ENCODE data around the gene RNF126. TPM values are rescaled to one million over a fixed set of nuclear protein-coding genes. Genes with fewer than 3 reads are reported as not detected.

The RNF126 gene
- total and polyA plus RNA-seq, 2 experiments from 2014 or later = 95.7 to 112 TPM

GRCh38 chr19:681029-682019 is 18.3 kb upstream of the RNF126 start:
- H3K4me3 Mint-ChIP-seq = peak overlapping the region; percentile 91
- Histone ChIP-seq H3K4me3 (peak overlapping the region; percentile 76; the same call in 1 of the 2 replicates), H3K4me1 (ENCODE audit: insufficient read depth) (0 out of 2 replicates have a peak, but pooled peaks cover 3% of the 10 kb centered on the region), H3F3A (replicated peaks; ENCODE audit: low read depth) (peaks cover 8% of the 10 kb centered on the region; the same call in 1 of the 2 replicates), H3K9me2 (ENCODE audit: insufficient read depth) (no peaks in the 10 kb centered on the region), H3K36me3 (ENCODE audit: insufficient read depth) (no peaks in the 10 kb centered on the region), H4K20me1 (replicated peaks; ENCODE audit: insufficient read depth) (no peaks in the 10 kb centered on the region), H3K79me2 (replicated peaks; ENCODE audit: insufficient read depth) (no peaks in the 10 kb centered on the region), H2AFZ (peak overlapping the region; percentile 76; the same call in 1 of the 2 replicates), H3K27ac (ENCODE audit: low read depth) (no peak overlapping the region), H3K27me3 (ENCODE audit: insufficient read depth) (peaks cover 10% of the 10 kb centered on the region), H3K4me2 (peak overlapping the region; percentile 88; the same call in 1 of the 2 replicates)
- H3K4me1 Mint-ChIP-seq = no peaks in the 10 kb centered on the region; the same call in 2 of the 3 replicates
- no peaks in the 10 kb centered on the region for H3K36me3 Mint-ChIP-seq (ENCODE audit: low read depth)
- no peaks in the 10 kb centered on the region for H3K9me3 Mint-ChIP-seq
- peak overlapping the region; percentile 100 for H3K27ac Mint-ChIP-seq
- H3K27me3 Mint-ChIP-seq (ENCODE audit: insufficient read depth, low read depth, poor library complexity) = peaks cover 16% of the 10 kb centered on the region
- no peak for TF ChIP-seq CREB1 (CRISPR knock-in tag; IDR thresholded peaks at IDR 0.05; ENCODE audit: low read depth)
- no peak for TF ChIP-seq POLR2AphosphoS5 (IDR thresholded peaks at IDR 0.05; ENCODE audit: low read depth)
- TF ChIP-seq JUNB (IDR thresholded peaks at IDR 0.05; ENCODE audit: unreplicated experiment) = no peak
- no peak for TF ChIP-seq NANOG (IDR thresholded peaks at IDR 0.05; ENCODE audit: borderline replicate concordance)
- no peak for TF ChIP-seq ZNF331 (CRISPR knock-in tag; IDR thresholded peaks at IDR 0.05; ENCODE audit: low read depth)
- no peak for TF ChIP-seq CTCF (conservative IDR thresholded peaks at IDR 0.05; ENCODE audit: low read depth in 2 of 2)
- TF ChIP-seq EZH2 (IDR thresholded peaks at IDR 0.05; ENCODE audit: low read depth, unreplicated experiment) = no peak
- TF ChIP-seq STAT1 (IDR thresholded peaks at IDR 0.05; ENCODE audit: unreplicated experiment) = no peak
- no peak for TF ChIP-seq ZNF462 (CRISPR knock-in tag; IDR thresholded peaks at IDR 0.05)
- TF ChIP-seq ZNF114 (CRISPR knock-in tag; IDR thresholded peaks at IDR 0.05) = no peak
- DNase-seq (ENCODE audit: low spot score) (peak; percentile 96), ATAC-seq (peak; percentile 56)
